ENCODE measurements around the gene SLIT3.

The SLIT3 gene

DNA sequence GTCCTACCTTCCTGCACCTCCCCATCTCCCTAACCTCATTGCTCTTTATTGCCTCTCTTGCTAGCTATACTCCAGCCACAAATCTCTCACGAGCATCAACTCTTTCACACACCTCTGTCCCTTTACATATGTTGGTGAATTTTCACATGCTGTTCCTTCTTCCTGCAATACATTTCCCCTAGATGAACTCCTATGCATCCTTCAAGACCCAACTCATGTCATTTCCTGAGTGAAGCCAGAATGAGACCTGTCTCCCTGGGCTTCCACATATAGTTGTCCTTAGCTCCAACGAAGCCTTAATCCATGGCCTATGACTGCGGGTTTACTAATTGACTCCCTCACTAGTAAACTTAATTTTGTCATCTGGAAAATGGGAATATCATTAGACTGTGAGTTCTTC, 424.5 kb downstream of the SLIT3 start:
- H3K9me3 ChIP-seq, result no peaks in the 10 kb centered on the region
- TF ChIP-seq CTCF (IDR thresholded peaks at IDR 0.05; ENCODE audit: low read depth, low read length), result no peak
- no peaks in the 10 kb centered on the region for H3K27me3 ChIP-seq
- no peak overlapping the region for H3K4me3 ChIP-seq (ENCODE audit: low read depth, low read length)
- DNase-seq, result no peak
- H3K36me3 ChIP-seq, result peaks cover 5% of the 10 kb centered on the region
- peaks cover 63% of the 10 kb centered on the region for H3K4me1 ChIP-seq

- peaks cover 3% of the 10 kb centered on the region for H3K36me3 ChIP-seq
- H3K4me3 ChIP-seq (ENCODE audit: low read depth, low read length), result no peak overlapping the region
- no peak for TF ChIP-seq CTCF (IDR thresholded peaks at IDR 0.05; ENCODE audit: low read depth, low read length)
- peaks cover 57% of the 10 kb centered on the region for H3K4me1 ChIP-seq
- H3K27me3 ChIP-seq, result no peaks in the 10 kb centered on the region
- no peaks in the 10 kb centered on the region for H3K9me3 ChIP-seq
- no peak for DNase-seq
These were observed 425.1 kb downstream of the SLIT3 start for GRCh38 chr5:168875832-168876231.

DNA sequence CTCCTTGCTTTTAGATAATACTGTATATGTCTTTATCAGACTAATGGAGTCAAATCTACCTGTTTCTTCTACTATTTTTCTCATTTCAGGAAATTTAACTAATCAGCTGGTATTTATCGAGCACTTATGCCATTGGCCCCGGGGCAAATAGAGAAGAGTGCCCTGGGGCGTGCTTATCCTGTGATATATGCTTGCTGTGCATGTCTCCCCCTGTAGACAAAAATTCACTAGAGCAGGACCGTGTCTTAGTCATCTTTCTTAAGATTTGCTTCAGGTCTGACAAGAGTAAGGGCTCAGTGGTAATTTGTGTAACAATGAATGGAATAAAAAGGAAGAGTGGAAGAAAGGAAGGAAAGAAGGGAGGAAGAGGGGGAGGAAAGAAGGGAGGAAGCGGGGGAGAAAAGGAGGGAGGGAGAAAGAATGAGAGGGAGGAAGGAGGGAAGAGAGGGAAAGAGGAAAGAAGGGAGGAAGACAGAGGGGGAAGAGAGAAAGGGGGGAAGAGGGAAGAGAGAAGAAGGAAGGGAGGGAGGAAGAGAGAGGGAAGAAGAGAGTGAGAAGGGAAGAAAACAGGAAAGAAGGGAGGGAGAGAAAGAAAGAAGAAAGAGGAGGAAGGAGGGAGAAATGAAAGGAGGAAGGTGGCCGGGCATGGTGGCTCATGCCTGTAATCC, 426.1 kb downstream of the SLIT3 start:
- H3K4me1 ChIP-seq, result peaks cover 48% of the 10 kb centered on the region
- H3K9me3 ChIP-seq, result no peaks in the 10 kb centered on the region
- H3K4me3 ChIP-seq (ENCODE audit: low read depth, low read length), result no peak overlapping the region
- no peaks in the 10 kb centered on the region; the same call in 1 of the 2 replicates for H3K36me3 ChIP-seq
- TF ChIP-seq CTCF (IDR thresholded peaks at IDR 0.05; ENCODE audit: low read depth, low read length), result peak; percentile 55
- no peaks in the 10 kb centered on the region for H3K27me3 ChIP-seq
- no peak for DNase-seq

GRCh38 chr5:168872246-168872645, 428.7 kb downstream of the SLIT3 start:
- Histone ChIP-seq H3K9me3 (no peaks in the 10 kb centered on the region), H3K27me3 (no peaks in the 10 kb centered on the region), H3K36me3 (no peaks in the 10 kb centered on the region; the same call in 1 of the 2 replicates), H3K4me1 (peaks cover 23% of the 10 kb centered on the region), H3K4me3 (ENCODE audit: low read depth, low read length) (no peak overlapping the region)
- DNase-seq, result no peak
- no peak for TF ChIP-seq CTCF (IDR thresholded peaks at IDR 0.05; ENCODE audit: low read depth, low read length)

- Histone ChIP-seq H3K27me3 (no peaks in the 10 kb centered on the region), H3K9me3 (no peaks in the 10 kb centered on the region), H3K4me3 (ENCODE audit: low read depth, low read length) (no peak overlapping the region), H3K4me1 (peaks cover 13% of the 10 kb centered on the region), H3K36me3 (no peaks in the 10 kb centered on the region)
- no peak for TF ChIP-seq CTCF (IDR thresholded peaks at IDR 0.05; ENCODE audit: low read depth, low read length)
- DNase-seq, result no peak
These were observed 430.0 kb downstream of the SLIT3 start for GRCh38 chr5:168870910-168871309.

DNA sequence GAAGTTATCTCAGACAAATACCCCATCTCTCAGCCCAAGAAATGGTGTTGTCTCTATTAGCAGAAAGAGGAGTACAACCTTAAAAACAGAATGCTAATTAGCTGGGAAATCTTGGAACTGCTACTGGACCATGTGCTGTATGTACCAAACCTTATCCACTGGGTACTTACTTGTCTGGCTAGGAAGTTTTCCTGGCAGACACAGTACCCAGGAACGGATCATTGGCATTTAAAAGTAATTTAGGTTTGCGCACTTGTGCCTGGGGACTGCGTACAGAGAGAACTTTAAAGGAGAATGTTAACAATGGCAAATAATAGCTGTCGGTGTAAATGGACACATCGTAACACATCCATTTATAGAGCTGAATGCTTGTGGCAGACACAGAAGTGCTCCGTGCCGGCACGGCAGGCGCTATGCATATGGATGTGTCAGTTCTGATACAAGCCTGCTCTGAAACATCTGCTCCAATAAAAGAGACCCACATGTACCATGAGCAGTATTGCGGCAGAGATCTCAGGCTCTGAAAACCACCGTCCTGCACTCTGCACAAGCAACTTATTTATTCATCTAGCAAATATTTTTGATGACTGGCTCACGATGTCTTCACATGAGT, 431.2 kb downstream of the SLIT3 start:
- Histone ChIP-seq H3K36me3 (no peaks in the 10 kb centered on the region), H3K4me3 (ENCODE audit: low read depth, low read length) (no peak overlapping the region), H3K27me3 (no peaks in the 10 kb centered on the region), H3K4me1 (peaks cover 6% of the 10 kb centered on the region), H3K9me3 (no peaks in the 10 kb centered on the region)
- TF ChIP-seq CTCF (IDR thresholded peaks at IDR 0.05; ENCODE audit: low read depth, low read length), result no peak
- DNase-seq, result no peak

All from BE2C (cell line).